CD8-positive, alpha-beta memory T cell (primary cell): ENCODE results near the gene METTL1. TPM values are rescaled to one million over a fixed set of nuclear protein-coding genes. Genes with fewer than 3 reads are reported as not detected.

Experiments used
- CTCF ChIA-PET: fragments of 350-600 bp; sonication (Branson Sonifier 250); formaldehyde crosslinking; loops from one replicate; lab custom pipeline; 2021; ENCODE audit warnings: antibody characterized with exemption; lab: Charles Lee
- POLR2A ChIA-PET: fragments of 350-600 bp; sonication (Branson Sonifier 250); formaldehyde crosslinking; loops from one replicate; lab custom pipeline; 2021; ENCODE audit warnings: antibody characterized with exemption; lab: Charles Lee
- DNase-seq, 5 donors: peaks; one replicate each; pipeline versions ENCODE4 v3.0.0 to v3.0.0-alpha.2; 2020 to 2022; ENCODE audit warnings: mixed read lengths in 1 of 5
- H3K27ac ChIP-seq: one replicate; pipeline ENCODE4 v1.7.0; 2013; ENCODE audit warnings: low read depth, mild to moderate bottlenecking, low read length, moderate library complexity
- H3K27me3 ChIP-seq: 2 replicates; pipeline ENCODE4 v1.7.0; 2013; ENCODE audit warnings: low read length, mild to moderate bottlenecking; ENCODE audit not compliant: insufficient read depth, poor library complexity, severe bottlenecking
- H3K36me3 ChIP-seq: 2 replicates; pipeline ENCODE4 v1.7.0; 2013; ENCODE audit warnings: mild to moderate bottlenecking, low read length, moderate library complexity; ENCODE audit not compliant: insufficient read depth
- H3K4me1 ChIP-seq: 2 replicates; pipeline ENCODE4 v1.7.0; 2013; ENCODE audit warnings: mild to moderate bottlenecking, low read length, moderate library complexity; ENCODE audit not compliant: insufficient read depth
- H3K4me3 ChIP-seq: 2 replicates; pipeline ENCODE4 v1.7.0; 2013; ENCODE audit warnings: mild to moderate bottlenecking, low read length
- H3K9me3 ChIP-seq: 2 replicates; pipeline ENCODE4 v1.7.0; 2013; ENCODE audit warnings: mild to moderate bottlenecking, low read length
- H3K27ac Mint-ChIP-seq, 8 donors: one replicate each; pipeline ENCODE4 v1.8.0; 2020 to 2021; ENCODE audit warnings: mixed read lengths in 8 of 8, mild to moderate bottlenecking in 6 of 8, inconsistent platforms in 3 of 8, moderate library complexity in 3 of 8
- H3K27me3 Mint-ChIP-seq, 2 donors: one replicate each; pipeline ENCODE4 v1.8.0; 2020 to 2021; ENCODE audit warnings: mixed read lengths in 2 of 2, mild to moderate bottlenecking in 1 of 2, moderate library complexity in 1 of 2
- H3K36me3 Mint-ChIP-seq, 3 donors: one replicate each; pipeline ENCODE4 v1.8.0; 2020 to 2021; ENCODE audit warnings: mixed read lengths in 3 of 3, inconsistent platforms in 1 of 3, mild to moderate bottlenecking in 1 of 3
- H3K4me1 Mint-ChIP-seq, 3 donors: one replicate each; pipeline ENCODE4 v1.8.0; 2020 to 2021; ENCODE audit warnings: mixed read lengths in 3 of 3, inconsistent platforms in 1 of 3, mild to moderate bottlenecking in 1 of 3
- H3K4me3 Mint-ChIP-seq, 7 donors: one replicate each; pipeline ENCODE4 v1.8.0; 2020 to 2021; ENCODE audit warnings: mixed read lengths in 7 of 7, mild to moderate bottlenecking in 6 of 7, moderate library complexity in 4 of 7, inconsistent platforms in 2 of 7
- H3K9me3 Mint-ChIP-seq, 5 donors: one replicate each; pipeline ENCODE4 v1.8.0; 2020 to 2022; ENCODE audit warnings: mixed read lengths in 5 of 5, mild to moderate bottlenecking in 3 of 5, moderate library complexity in 2 of 5, inconsistent platforms in 1 of 5
- polyA plus RNA-seq: library from polyadenylated mRNA; unstranded; fragments of 300-500 nt; fragmentation: Illumina TruSeq; gene quantifications from one replicate; pipeline ENCODE4 v1.2.3, GENCODE V29; 2021
- total RNA-seq, 2 experiments: library from RNA; stranded (reverse); gene quantifications; one replicate each; pipeline ENCODE4 v1.2.3, GENCODE V29; 2021

METTL1 gene
- total and polyA plus RNA-seq, 3 experiments from 2014 or later = 18.6 to 74.2 (median 69.8) TPM

- peak overlapping the region in 1 of 8 donors; percentile 23 for H3K27ac Mint-ChIP-seq
- Histone ChIP-seq H3K4me3 (no peak overlapping the region), H3K9me3 (no peaks in the 10 kb centered on the region), H3K27ac (no peak overlapping the region), H3K4me1 (no peaks in the 10 kb centered on the region), H3K36me3 (peaks cover 20% of the 10 kb centered on the region), H3K27me3 (no peaks in the 10 kb centered on the region)
- no peaks in the 10 kb centered on the region for H3K9me3 Mint-ChIP-seq
- H3K27me3 Mint-ChIP-seq = no peaks in the 10 kb centered on the region
- ChIA-PET POLR2A (no interaction called here), CTCF (interaction anchor here (0.5 to 2.2 kb wide), 8 partner anchors 9 to 135 kb away, joined by 3 to 7 read pairs (median 4); partner anchors contain the start of gene TSFM)
- peaks cover 4 to 80% (median 19%) of the 10 kb centered on the region in 3 donors for H3K36me3 Mint-ChIP-seq
- no peak for DNase-seq
- no peak overlapping the region for H3K4me3 Mint-ChIP-seq
- peaks cover 0 to 6% (median 4%) of the 10 kb centered on the region in 3 donors for H3K4me1 Mint-ChIP-seq
These were observed 22.0 kb upstream of the METTL1 start for GRCh38 chr12:57793920-57794319.

DNA sequence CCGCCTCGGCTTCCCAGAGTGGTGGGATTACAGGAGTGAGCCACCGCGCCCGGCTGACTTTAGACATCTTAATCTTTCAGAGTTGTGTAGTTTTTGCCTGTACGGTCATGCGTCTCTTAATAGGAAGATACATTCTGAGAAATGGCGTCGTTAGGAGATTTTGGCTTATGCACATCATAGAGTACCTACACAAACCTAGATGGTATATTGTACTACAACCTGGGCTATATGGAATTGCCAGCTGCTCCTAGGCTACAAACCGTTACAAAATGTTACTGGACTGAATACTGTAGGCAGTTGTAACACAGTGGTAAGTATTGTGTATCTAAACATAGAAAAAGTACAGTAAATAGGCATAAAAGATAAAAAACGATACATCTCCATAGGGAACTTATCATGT lies 12.0 kb upstream of the METTL1 start:
- H3K27ac Mint-ChIP-seq = peak overlapping the region; percentile 11 to 98 (median 58)
- Histone ChIP-seq H3K36me3 (peaks cover 22% of the 10 kb centered on the region), H3K27me3 (no peaks in the 10 kb centered on the region), H3K27ac (no peak overlapping the region), H3K4me3 (no peak overlapping the region), H3K4me1 (peaks cover 40% of the 10 kb centered on the region), H3K9me3 (no peaks in the 10 kb centered on the region)
- H3K4me1 Mint-ChIP-seq = peaks cover 45 to 55% (median 48%) of the 10 kb centered on the region in 3 donors
- peak overlapping the region; percentile 72 to 100 (median 82) for H3K4me3 Mint-ChIP-seq
- H3K36me3 Mint-ChIP-seq = peaks cover 3 to 47% (median 12%) of the 10 kb centered on the region in 3 donors
- H3K9me3 Mint-ChIP-seq = no peaks in the 10 kb centered on the region
- CTCF ChIA-PET = interaction anchor here (0.8 to 4.1 kb wide), 7 partner anchors 12 to 119 kb away, joined by 3 to 24 read pairs (median 4); partner anchors contain the start of genes EEF1AKMT3 and METTL1
- POLR2A ChIA-PET = no interaction called here
- DNase-seq = no peak
- peaks cover 0 to 3% of the 10 kb centered on the region in 2 donors for H3K27me3 Mint-ChIP-seq

DNA sequence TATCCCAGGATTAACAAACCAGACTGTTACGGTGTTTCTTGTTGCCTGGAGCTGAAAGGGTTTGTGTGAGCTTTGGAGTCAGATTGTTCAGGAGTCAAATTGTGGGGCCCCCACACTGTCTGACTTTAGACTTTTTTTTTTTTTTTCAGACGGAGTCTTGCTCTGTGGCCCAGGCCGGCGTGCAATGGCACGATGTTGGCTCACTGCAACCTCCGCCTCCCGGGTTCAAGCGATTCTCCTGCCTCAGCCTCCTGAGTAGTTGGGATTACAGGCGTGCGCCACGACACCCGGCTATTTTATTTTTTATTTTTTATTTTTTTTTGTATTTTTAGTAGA lies 11.5 kb upstream of the METTL1 start:
- H3K4me3 Mint-ChIP-seq = peak overlapping the region; percentile 99 to 100 (median 100)
- peaks cover 0 to 3% of the 10 kb centered on the region in 2 donors for H3K27me3 Mint-ChIP-seq
- Histone ChIP-seq H3K9me3 (no peaks in the 10 kb centered on the region), H3K36me3 (peaks cover 22% of the 10 kb centered on the region), H3K27me3 (no peaks in the 10 kb centered on the region), H3K4me3 (peak overlapping the region; percentile 99), H3K4me1 (peaks cover 40% of the 10 kb centered on the region), H3K27ac (peak overlapping the region; percentile 95)
- H3K27ac Mint-ChIP-seq = peak overlapping the region in 6 of 8 donors; percentile 98 to 100 (median 99)
- H3K36me3 Mint-ChIP-seq = peaks cover under 1 to 43% (median 12%) of the 10 kb centered on the region in 3 donors
- POLR2A ChIA-PET = interaction anchor here (0.6 to 1.5 kb wide), 5 partner anchors 27 to 1445 kb away, joined by 3 to 7 read pairs (median 3); partner anchors contain the start of genes CTDSP2 and IL23A
- H3K9me3 Mint-ChIP-seq = no peaks in the 10 kb centered on the region
- no peak for DNase-seq
- CTCF ChIA-PET = interaction anchor here (0.7 to 4.1 kb wide), 18 partner anchors 10 to 221 kb away, joined by 3 to 24 read pairs (median 4); partner anchors contain the start of genes CTDSP2, EEF1AKMT3, MARCHF9 and METTL1
- peaks cover 45 to 55% (median 48%) of the 10 kb centered on the region in 3 donors for H3K4me1 Mint-ChIP-seq

- Mint-ChIP-seq H3K27me3 (peaks cover 0 to 3% of the 10 kb centered on the region in 2 donors), H3K9me3 (no peaks in the 10 kb centered on the region), H3K4me3 (peak within 1 kb of the TSS; percentile 99 to 100 (median 100)), H3K36me3 (peaks cover 0 to 37% (median 12%) of the 10 kb centered on the region in 3 donors), H3K27ac (peak within 1 kb of the TSS; percentile 98 to 100 (median 99)), H3K4me1 (peaks cover 45 to 55% (median 51%) of the 10 kb centered on the region in 3 donors)
- DNase-seq = peak; percentile 91 to 98 (median 94)
- CTCF ChIA-PET = interaction anchor here (0.7 to 4.1 kb wide), 21 partner anchors 8 to 221 kb away, joined by 3 to 24 read pairs (median 4); partner anchors contain the start of genes CTDSP2, EEF1AKMT3, MARCHF9 and METTL1
- Histone ChIP-seq H3K36me3 (peaks cover 22% of the 10 kb centered on the region), H3K27me3 (no peaks in the 10 kb centered on the region), H3K27ac (peak within 1 kb of the TSS; percentile 95), H3K9me3 (no peaks in the 10 kb centered on the region), H3K4me1 (peaks cover 40% of the 10 kb centered on the region), H3K4me3 (peak within 1 kb of the TSS; percentile 99)
- POLR2A ChIA-PET = interaction anchor here (0.6 to 1.5 kb wide), 6 partner anchors 11 to 1445 kb away, joined by 3 to 7 read pairs (median 4); partner anchors contain the start of genes CTDSP2, EEF1AKMT3 and IL23A
These were observed 10.9 kb upstream of the METTL1 start, which contains the start of gene TSFM for GRCh38 chr12:57782608-57783465. TSFM (plus strand) TSS chr12:57782787; CDS start chr12:57782802, 15 bp downstream.

DNA sequence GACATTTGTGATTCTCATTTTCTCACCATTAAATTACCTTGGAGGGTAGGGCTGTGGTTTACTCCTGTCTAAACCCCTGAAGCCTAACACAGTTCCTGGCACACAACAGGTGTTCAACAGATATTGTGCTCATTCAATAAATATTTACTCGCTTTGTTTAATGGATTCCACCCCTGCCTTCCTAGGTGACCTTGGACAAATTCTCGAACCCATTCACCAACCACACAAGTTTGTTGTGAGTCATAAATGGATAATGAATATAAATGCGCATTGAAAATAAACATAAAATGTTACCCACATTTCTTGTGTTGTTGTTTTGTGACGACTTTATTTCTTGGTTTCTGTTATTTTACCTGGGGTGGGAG lies 10.3 kb upstream of the METTL1 start:
- ChIA-PET POLR2A (interaction anchor here (1.4 to 1.9 kb wide), 3 partner anchors 10 to 63 kb away, joined by 5 to 7 read pairs (median 6); partner anchors contain the start of genes EEF1AKMT3 and METTL1), CTCF (interaction anchor here (0.8 to 4.1 kb wide), 12 partner anchors 9 to 123 kb away, joined by 3 to 24 read pairs (median 6); partner anchors contain the start of genes CTDSP2, EEF1AKMT3, MARCHF9 and METTL1)
- H3K9me3 ChIP-seq = no peaks in the 10 kb centered on the region
- no peaks in the 10 kb centered on the region for H3K27me3 ChIP-seq
- peaks cover 20% of the 10 kb centered on the region for H3K36me3 ChIP-seq
- Mint-ChIP-seq H3K4me1 (peaks cover 45 to 55% (median 51%) of the 10 kb centered on the region in 3 donors), H3K27me3 (peaks cover 0 to 3% of the 10 kb centered on the region in 2 donors), H3K9me3 (no peaks in the 10 kb centered on the region), H3K4me3 (peak overlapping the region; percentile 99 to 100 (median 100)), H3K36me3 (peaks cover 0 to 31% (median 10%) of the 10 kb centered on the region in 3 donors), H3K27ac (peak overlapping the region; percentile 98 to 100 (median 99))
- peak overlapping the region; percentile 99 for H3K4me3 ChIP-seq
- peaks cover 40% of the 10 kb centered on the region for H3K4me1 ChIP-seq
- H3K27ac ChIP-seq = peak overlapping the region; percentile 95
- DNase-seq = no peak

DNA sequence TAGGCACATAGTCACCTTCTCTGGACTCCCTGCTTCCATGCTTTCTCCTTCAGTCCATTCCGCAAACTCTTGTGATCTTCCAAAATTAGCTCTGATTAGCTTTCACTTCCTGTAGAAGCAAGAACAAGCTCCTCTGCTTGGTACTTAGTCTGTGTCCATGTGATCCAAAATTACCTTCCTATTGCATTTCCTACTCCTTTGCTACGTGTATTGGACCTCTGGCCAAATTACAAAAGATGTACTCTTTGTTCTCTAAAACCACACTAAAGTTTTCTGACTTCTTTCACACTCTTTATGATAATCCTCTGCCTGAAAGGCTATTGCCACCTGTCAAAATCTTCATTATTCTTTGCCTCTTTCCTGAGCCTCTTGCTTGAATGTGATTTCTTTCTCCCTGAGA lies 9.9 kb upstream of the METTL1 start:
- Mint-ChIP-seq H3K27ac (peak overlapping the region; percentile 66 to 100 (median 99)), H3K9me3 (no peaks in the 10 kb centered on the region), H3K36me3 (peaks cover 0 to 27% (median 8%) of the 10 kb centered on the region in 3 donors), H3K4me3 (peak overlapping the region; percentile 10 to 100 (median 99)), H3K27me3 (peaks cover 0 to 3% of the 10 kb centered on the region in 2 donors), H3K4me1 (peaks cover 45 to 55% (median 51%) of the 10 kb centered on the region in 3 donors)
- Histone ChIP-seq H3K9me3 (no peaks in the 10 kb centered on the region), H3K36me3 (peaks cover 15% of the 10 kb centered on the region), H3K27ac (no peak overlapping the region), H3K4me3 (peak overlapping the region; percentile 99), H3K4me1 (peaks cover 40% of the 10 kb centered on the region), H3K27me3 (no peaks in the 10 kb centered on the region)
- POLR2A ChIA-PET = interaction anchor here (1.9 kb wide), 1 partner anchor 10 kb away, joined by 6 read pairs; the partner anchor contains the start of genes EEF1AKMT3 and METTL1
- CTCF ChIA-PET = interaction anchor here (0.8 to 4.1 kb wide), 10 partner anchors 9 to 124 kb away, joined by 3 to 24 read pairs (median 7); partner anchors contain the start of genes EEF1AKMT3, MARCHF9 and METTL1
- DNase-seq = no peak

DNA sequence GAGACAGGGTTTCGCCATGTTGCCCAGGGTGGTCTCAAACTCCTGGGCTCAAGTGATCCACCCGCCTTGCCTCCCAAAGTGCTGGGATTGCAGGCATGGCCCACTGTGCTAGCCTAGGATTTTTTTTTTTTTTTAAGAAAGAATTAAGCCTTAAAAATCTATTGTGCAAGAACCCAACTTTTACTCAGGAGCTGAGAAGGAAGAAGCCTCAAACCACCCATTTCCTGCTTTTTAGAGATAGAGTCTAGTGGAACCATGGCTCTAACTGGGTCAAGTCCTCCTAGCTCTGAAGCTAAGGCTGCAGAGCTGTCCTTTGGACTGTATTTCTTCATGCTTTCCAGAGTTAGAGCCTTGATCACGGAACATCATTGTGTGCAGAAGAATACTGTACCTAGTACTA lies 9.3 kb upstream of the METTL1 start:
- peaks cover 0 to 3% of the 10 kb centered on the region in 2 donors for H3K27me3 Mint-ChIP-seq
- peaks cover 43 to 51% (median 51%) of the 10 kb centered on the region in 3 donors for H3K4me1 Mint-ChIP-seq
- Histone ChIP-seq H3K27ac (no peak overlapping the region), H3K9me3 (no peaks in the 10 kb centered on the region), H3K4me1 (peaks cover 40% of the 10 kb centered on the region), H3K36me3 (peaks cover 10% of the 10 kb centered on the region), H3K4me3 (peak overlapping the region; percentile 99), H3K27me3 (no peaks in the 10 kb centered on the region)
- ChIA-PET POLR2A (interaction anchor here (1.9 kb wide), 1 partner anchor 9 kb away, joined by 6 read pairs; the partner anchor contains the start of genes EEF1AKMT3 and METTL1), CTCF (interaction anchor here (0.8 to 4.1 kb wide), 10 partner anchors 8 to 124 kb away, joined by 3 to 24 read pairs (median 7); partner anchors contain the start of genes EEF1AKMT3, MARCHF9 and METTL1)
- peak overlapping the region; percentile 5 to 100 (median 99) for H3K4me3 Mint-ChIP-seq
- peak overlapping the region; percentile 81 to 100 (median 99) for H3K27ac Mint-ChIP-seq
- H3K9me3 Mint-ChIP-seq = no peaks in the 10 kb centered on the region
- H3K36me3 Mint-ChIP-seq = peaks cover under 1 to 22% (median 4%) of the 10 kb centered on the region in 3 donors
- peak in 1 of 5 donors; percentile 23 for DNase-seq
